Measurements from ENCODE around the gene SERPINB7. TPM values are rescaled to one million over a fixed set of nuclear protein-coding genes. Genes with fewer than 3 reads are reported as not detected.
"Not testable (repeated sequence)": the region's sequence is repeated elsewhere in the genome, so short reads cannot be mapped to it uniquely, and the experiment has no call there.

Gene SERPINB7
- total RNA-seq, 1 experiment from 2014 or later = 4.2 TPM

DNA sequence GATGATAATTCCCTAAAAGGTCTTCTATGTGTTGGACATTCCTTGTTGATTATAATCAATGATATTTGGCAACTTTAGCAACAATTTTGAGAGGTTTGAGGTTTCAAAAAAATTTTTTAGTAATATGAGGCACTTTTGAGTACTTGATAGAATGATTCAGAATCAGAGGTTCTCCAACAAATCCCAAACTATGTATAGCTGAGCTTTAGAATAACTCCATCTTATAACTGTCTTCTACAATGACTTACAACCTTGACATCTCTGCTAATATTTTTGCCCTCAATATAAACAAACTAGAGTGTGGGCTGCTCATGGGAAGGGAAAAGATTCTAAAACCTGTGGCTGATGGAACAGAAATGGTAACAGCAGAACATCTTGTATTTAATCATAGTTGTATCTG, 21.5 kb upstream of the SERPINB7 start:
- no peaks in the 10 kb centered on the region for H3K36me3 ChIP-seq (ENCODE audit: low read depth)
- CTCF ChIA-PET = no interaction called here
- no peak overlapping the region for H3K4me2 ChIP-seq
- no peak overlapping the region for H3K4me3 ChIP-seq
- no peak overlapping the region for H3K27ac ChIP-seq
- H4K20me1 ChIP-seq (ENCODE audit: insufficient read depth) = no peaks in the 10 kb centered on the region
- H3K4me1 ChIP-seq (replicated peaks; ENCODE audit: insufficient read depth) = no peaks in the 10 kb centered on the region
- DNase-seq = no peak
- no peak overlapping the region for H2AFZ ChIP-seq
- H3K9me3 ChIP-seq (ENCODE audit: insufficient read depth, low read depth) = no peaks in the 10 kb centered on the region; the same call in 1 of the 2 replicates
- H3K9me2 ChIP-seq (ENCODE audit: insufficient read depth) = no peaks in the 10 kb centered on the region
- intact Hi-C loops (cut with micrococcal nuclease; ENCODE audit: unreplicated experiment) = no loop called here
- TF ChIP-seq CTCF (conservative IDR thresholded peaks at IDR 0.05) (no peak), EZH2 (IDR thresholded peaks at IDR 0.05; ENCODE audit: low read depth) (no peak)
- no TSS peak for BruUV-seq (replicated peaks)
- no peaks in the 10 kb centered on the region for H3K27me3 ChIP-seq (ENCODE audit: insufficient read depth, low read depth)
- H3F3A ChIP-seq (ENCODE audit: insufficient read depth, low read depth) = no peaks in the 10 kb centered on the region
- POLR2A ChIA-PET (ENCODE audit: unreplicated experiment) = no interaction called here
- no peaks in the 10 kb centered on the region for H3K79me2 ChIP-seq (ENCODE audit: low read depth)

DNA sequence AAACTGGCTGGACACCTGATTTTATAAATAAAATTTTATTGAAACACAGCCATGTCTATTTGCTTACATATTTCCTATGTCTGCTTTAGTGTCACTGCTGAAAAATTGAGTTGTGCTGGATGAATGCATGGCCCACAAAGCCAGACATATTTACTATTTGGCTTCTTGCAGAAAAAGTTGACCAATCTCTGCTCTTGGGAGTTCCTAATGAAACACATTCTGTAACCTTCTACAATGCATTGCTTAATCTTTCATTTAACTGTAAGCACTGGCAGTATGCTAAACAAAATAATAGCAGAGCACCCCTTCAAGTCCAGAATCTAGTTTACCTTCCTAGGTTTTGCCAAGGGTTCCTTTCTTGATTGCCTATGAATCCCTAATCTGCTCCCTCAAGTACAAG, 17.7 kb upstream of the SERPINB7 start:
- Histone ChIP-seq H3K4me2 (no peak overlapping the region), H3K9me3 (ENCODE audit: insufficient read depth, low read depth) (peaks cover 8% of the 10 kb centered on the region), H3K4me1 (replicated peaks; ENCODE audit: insufficient read depth) (no peaks in the 10 kb centered on the region), H3K27me3 (ENCODE audit: insufficient read depth, low read depth) (no peaks in the 10 kb centered on the region), H4K20me1 (ENCODE audit: insufficient read depth) (no peaks in the 10 kb centered on the region), H3F3A (ENCODE audit: insufficient read depth, low read depth) (no peaks in the 10 kb centered on the region), H3K79me2 (ENCODE audit: low read depth) (no peaks in the 10 kb centered on the region), H3K27ac (no peak overlapping the region), H3K36me3 (ENCODE audit: low read depth) (no peaks in the 10 kb centered on the region), H3K4me3 (no peak overlapping the region), H3K9me2 (ENCODE audit: insufficient read depth) (no peaks in the 10 kb centered on the region), H2AFZ (no peak overlapping the region)
- no peak for DNase-seq
- intact Hi-C loops (cut with micrococcal nuclease; ENCODE audit: unreplicated experiment) = no loop called here
- ChIA-PET POLR2A (ENCODE audit: unreplicated experiment) (no interaction called here), CTCF (no interaction called here)
- no TSS peak for BruUV-seq (replicated peaks)
- TF ChIP-seq EZH2 (IDR thresholded peaks at IDR 0.05; ENCODE audit: low read depth) (no peak), CTCF (conservative IDR thresholded peaks at IDR 0.05) (no peak)

GRCh38 chr18:63758615-63759240, 16.5 kb upstream of the SERPINB7 start:
- H2AFZ ChIP-seq = no peak overlapping the region

GRCh38 chr18:63759786-63760185, 15.4 kb upstream of the SERPINB7 start:
- POLR2A ChIA-PET (ENCODE audit: unreplicated experiment); BruUV-seq (replicated peaks); intact Hi-C loops (cut with micrococcal nuclease; ENCODE audit: unreplicated experiment): not testable (repeated sequence)

More at GRCh38 chr18:63758615-63759240, 16.5 kb upstream of the SERPINB7 start:
- H3K79me2 ChIP-seq (ENCODE audit: low read depth) = no peaks in the 10 kb centered on the region
- intact Hi-C loops (cut with micrococcal nuclease; ENCODE audit: unreplicated experiment) = no loop called here
- BruUV-seq (replicated peaks) = no TSS peak
- no peaks in the 10 kb centered on the region for H3K36me3 ChIP-seq (ENCODE audit: low read depth)
- no peaks in the 10 kb centered on the region for H3K9me2 ChIP-seq (ENCODE audit: insufficient read depth)
- no peaks in the 10 kb centered on the region for H3F3A ChIP-seq (ENCODE audit: insufficient read depth, low read depth)
- H3K27ac ChIP-seq = no peak overlapping the region
- no peaks in the 10 kb centered on the region for H3K27me3 ChIP-seq (ENCODE audit: insufficient read depth, low read depth)
- H4K20me1 ChIP-seq (ENCODE audit: insufficient read depth) = no peaks in the 10 kb centered on the region
- H3K4me1 ChIP-seq (replicated peaks; ENCODE audit: insufficient read depth) = no peaks in the 10 kb centered on the region
- POLR2A ChIA-PET (ENCODE audit: unreplicated experiment) = no interaction called here
- peaks cover 8% of the 10 kb centered on the region; the same call in 1 of the 2 replicates for H3K9me3 ChIP-seq (ENCODE audit: insufficient read depth, low read depth)
- no peak for DNase-seq
- no peak overlapping the region for H3K4me2 ChIP-seq
- TF ChIP-seq CTCF (conservative IDR thresholded peaks at IDR 0.05) (no peak), EZH2 (IDR thresholded peaks at IDR 0.05; ENCODE audit: low read depth) (no peak)
- no peak overlapping the region for H3K4me3 ChIP-seq
- CTCF ChIA-PET = interaction anchor here (0.5 kb wide), 1 partner anchor 265 kb away, joined by 4 read pairs; no protein-coding TSS in a partner anchor

More at GRCh38 chr18:63759786-63760185, 15.4 kb upstream of the SERPINB7 start:
- H3K9me2 ChIP-seq (ENCODE audit: insufficient read depth); H3K27ac ChIP-seq; H3K36me3 ChIP-seq (ENCODE audit: low read depth); H3K79me2 ChIP-seq (ENCODE audit: low read depth); H4K20me1 ChIP-seq (ENCODE audit: insufficient read depth); H3K9me3 ChIP-seq (ENCODE audit: insufficient read depth, low read depth); H3K27me3 ChIP-seq (ENCODE audit: insufficient read depth, low read depth); H3F3A ChIP-seq (ENCODE audit: insufficient read depth, low read depth); H3K4me3 ChIP-seq; CTCF ChIA-PET; H2AFZ ChIP-seq; DNase-seq; H3K4me1 ChIP-seq (replicated peaks; ENCODE audit: insufficient read depth); H3K4me2 ChIP-seq: not testable (repeated sequence)

Data from PC-9 (cell line).